HG03095 (cell line): ENCODE measurements around the gene ACSS1.

Source experiments
- ATAC-seq: cut with Tn5 transposase; IDR thresholded peaks from one replicate; pipeline ENCODE4 v1.9.1; 2021; ENCODE audit warnings: moderate library complexity; ENCODE audit not compliant: unreplicated experiment

The ACSS1 gene

GRCh38 chr20:24979036-24979960 is 78.6 kb downstream of the ACSS1 start:
- ATAC-seq: no peak

GRCh38 chr20:24978513-24978912 is 79.4 kb downstream of the ACSS1 start:
- no peak for ATAC-seq

DNA sequence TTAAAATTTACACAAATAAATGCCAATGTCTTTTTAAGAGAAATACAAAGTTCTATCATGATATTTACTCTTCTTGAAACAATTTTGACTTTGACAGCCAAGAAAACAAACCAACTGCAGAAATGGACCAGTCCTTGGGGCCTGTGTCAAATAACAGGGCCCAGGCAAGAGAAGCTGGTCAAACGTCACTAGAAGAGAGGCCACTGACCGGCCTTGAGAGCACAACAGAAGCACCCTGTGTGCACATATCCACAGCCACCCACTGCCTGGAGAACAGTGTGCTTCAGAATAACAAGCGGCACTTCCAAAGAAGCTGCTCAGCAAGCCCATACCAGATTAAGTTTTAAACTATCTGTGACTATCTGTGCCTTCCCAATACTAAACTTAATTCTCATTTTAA is 80.1 kb downstream of the ACSS1 start:
- ATAC-seq: no peak

- no peak for ATAC-seq
Observed at GRCh38 chr20:24977336-24977735, 80.6 kb downstream of the ACSS1 start.

GRCh38 chr20:24972341-24972740 is 85.6 kb downstream of the ACSS1 start:
- no peak for ATAC-seq

DNA sequence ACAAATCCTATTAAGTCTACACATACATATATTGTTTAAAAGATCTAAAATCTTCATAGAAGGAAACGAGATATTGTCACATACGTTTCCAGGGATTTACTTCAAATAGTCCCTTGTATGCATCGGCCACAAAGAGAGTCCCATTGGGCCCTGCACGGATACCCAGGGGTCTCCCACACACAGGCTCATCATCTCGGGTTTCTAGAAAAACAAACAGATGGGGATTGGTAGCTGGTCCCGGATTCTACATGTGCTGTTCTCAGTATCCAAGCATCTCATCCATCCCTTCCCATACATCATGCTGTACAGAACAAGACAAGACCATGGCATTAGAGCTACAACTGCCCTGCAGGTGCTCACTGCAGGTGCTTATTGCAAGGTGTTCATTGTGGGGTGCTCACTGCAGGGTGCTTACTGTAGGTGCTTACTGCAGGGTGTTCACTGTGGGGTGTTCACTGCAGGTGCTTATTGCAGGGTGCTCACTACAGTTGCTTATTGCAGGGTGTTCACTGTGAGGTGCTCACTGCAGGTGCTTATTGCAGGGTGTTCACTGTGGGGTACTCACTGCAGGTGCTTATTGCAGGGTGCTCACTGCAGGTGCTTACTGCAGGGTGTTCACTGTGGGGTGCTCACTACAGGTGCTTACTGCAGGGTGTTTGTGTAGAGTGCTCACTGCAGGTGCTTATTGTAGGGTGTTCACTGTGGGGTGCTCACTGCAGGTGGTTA is 86.4 kb downstream of the ACSS1 start:
- ATAC-seq: no peak

DNA sequence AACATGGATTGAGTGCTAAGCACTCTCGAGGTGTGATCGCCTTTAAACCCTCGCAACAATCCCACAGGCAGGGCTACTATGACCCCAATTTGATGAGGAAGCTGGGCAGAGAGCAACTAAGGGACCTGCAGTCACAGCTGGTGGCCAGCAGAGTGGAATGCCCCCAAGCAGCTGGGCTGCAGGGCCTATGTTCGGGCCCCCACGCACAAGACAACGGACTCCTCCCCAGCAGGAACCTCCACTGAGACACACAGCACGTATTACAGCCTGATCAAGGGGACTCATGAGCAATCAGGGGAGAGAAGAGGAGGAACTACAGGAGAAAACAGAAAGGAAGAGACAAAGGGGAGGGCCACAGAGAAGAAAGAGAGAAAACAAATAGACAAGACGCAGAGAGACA is 87.2 kb downstream of the ACSS1 start:
- ATAC-seq: no peak

DNA sequence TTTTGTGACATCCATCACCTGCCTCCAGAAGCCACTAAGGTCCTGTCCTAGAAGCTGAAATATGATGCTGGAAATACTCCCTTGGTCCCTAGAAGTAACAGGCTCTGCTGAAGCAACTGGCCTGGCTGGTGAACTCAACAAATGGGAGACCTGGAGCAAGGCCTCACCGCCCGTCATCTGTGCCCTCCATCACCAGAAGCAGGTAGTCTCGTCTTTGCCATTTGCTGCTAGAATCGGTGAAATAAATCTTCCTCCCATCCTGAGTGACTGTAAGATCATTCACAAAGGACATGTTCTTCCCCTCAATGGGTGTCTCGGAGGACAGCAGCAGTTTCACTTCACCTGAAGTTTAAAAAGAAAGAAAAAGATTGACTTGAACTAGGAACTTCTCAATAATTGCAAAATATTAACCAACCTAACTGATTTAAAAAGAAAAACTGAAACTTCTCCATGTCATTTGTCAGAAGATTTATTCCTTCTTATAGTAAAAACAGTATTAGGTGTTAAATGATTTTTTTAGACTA is 87.8 kb downstream of the ACSS1 start:
- ATAC-seq: no peak

DNA sequence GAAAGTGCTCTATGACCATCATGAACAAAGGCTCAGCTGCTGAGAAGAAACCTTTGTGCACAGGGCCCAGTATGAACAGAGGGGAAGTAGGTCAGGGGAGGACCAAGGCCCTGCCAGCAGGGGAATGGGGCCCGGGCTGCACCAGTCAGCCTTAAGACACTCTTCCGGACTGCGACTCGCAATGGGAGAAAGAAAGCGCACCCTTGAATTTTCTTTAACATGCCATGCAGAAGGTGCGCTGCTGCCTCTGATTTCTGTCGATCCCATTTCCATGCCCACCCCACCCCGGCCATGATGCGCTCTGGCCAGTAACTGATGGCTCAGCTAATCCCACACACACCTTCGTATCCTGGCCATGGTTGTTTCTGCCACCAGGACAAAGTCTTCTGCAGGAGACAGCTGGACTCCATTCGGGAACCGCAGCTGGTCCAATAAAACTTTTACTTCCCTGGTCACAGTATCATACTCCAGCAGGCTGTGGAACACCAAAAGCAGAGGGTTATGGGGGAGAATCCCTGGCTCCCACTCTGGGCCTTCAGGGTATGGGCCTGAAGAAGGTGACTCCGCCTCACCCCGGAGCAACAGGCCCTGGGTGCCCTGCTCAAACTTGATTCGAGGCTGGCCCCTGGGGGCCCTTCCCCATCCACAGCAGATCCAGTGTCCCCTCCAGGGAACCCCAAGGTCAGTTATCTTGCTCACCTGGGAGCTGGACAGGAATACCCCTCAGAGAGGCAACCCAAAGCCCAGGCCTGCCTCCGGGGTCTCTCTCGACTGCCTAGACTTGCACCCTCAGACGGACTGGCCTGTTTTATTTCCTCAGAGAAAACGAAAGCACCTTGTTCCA is 88.5 kb downstream of the ACSS1 start:
- no peak for ATAC-seq

DNA sequence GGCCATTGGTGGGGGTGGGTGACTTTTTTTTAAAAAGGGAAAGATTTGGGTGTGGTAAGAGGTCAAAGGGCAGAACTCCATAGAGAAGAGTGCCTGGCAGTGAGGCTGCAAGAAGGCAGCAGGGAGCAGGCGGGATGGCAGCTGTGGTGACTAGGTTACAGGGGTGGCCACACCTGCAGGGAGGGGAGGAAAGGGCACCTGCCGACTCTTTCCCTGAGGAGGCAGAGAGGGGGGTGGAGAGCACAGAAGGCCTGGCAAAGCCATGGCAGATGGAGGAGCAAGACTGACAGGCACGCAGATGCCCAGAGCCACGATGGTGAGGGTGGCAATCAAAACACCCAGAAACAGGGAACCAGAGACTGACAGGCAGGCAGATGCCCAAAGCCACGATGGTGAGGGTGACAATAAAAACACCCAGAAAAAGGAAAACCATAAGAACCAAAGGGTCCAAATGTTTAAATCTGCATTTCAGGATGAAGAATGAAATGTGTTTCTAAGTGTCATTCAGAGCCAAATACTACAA is 89.6 kb downstream of the ACSS1 start:
- ATAC-seq: no peak

DNA sequence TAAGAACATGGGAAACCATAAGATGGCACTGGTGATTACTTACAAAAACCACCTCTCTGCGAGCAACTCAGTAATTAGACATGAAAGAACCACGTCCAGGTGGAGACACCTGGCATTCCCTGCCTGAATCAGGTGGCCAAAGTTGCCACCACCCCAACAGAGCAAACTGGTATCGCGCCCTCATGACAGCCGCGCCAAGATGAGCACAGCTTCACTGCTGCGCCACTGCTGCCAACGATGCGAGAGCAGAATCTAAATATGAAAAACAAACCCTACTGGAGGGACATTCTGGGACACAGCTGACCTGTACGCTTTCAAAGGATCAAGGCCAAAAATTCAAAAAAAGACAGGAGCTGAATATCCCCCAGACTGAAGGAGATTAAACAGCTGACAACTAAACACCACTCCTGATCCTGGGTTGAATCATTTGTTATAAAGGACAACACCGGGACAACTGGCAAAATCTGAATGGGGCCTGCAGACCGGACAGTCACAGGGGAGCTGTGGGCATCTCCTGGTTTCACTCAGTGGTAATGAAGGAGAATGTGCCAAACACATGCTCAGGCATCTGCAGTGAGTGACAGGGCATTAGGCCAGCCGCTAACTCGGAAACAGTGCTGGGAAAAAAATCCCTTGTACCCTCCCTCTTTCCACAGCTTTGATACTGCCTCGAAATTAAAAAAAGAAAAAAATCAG is 91.5 kb downstream of the ACSS1 start:
- no peak for ATAC-seq

GRCh38 chr20:24965065-24965919 is 92.6 kb downstream of the ACSS1 start:
- no peak for ATAC-seq

- ATAC-seq: no peak
Observed at GRCh38 chr20:24964506-24964840, 93.5 kb downstream of the ACSS1 start.

DNA sequence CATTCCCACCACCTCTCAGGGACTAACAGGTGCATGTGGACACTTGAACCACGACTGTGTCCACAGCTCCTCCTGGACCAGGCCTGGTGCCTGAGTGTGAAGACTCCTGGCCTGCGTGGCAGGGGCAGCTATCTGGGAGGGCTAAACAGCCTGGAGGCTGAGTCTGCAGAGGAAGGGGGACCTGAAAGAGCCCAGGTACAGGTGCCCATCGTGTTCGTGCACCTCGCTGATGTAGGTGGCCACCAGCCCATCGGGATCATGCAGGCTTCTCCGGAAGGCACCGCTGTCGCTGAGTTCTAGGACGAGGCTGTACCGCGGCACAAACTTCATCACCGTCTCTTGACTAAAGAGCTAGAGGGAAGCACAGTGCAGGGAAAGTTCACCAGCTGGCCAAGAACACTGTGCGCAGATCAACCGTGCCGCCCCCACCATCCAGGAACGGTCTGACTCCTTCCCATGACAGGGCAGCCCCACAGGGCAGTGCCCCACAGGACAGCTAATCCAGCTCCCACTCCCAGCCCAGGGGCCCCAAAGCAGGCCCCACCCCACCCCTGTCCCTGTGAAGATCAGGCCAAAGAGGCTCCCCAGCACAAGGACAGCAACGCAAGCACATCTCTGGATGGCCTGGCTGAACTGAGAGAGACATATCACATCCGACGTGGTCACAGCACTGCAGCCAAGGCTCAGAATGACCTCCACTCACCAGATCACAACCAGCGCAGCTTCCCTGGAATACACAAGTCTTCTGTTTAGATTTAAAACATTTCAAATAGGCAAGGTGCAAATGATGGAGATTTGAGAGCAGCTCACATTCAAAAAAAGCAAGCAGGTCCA is 94.0 kb downstream of the ACSS1 start:
- ATAC-seq: no peak

GRCh38 chr20:24962510-24962909 is 95.4 kb downstream of the ACSS1 start:
- no peak for ATAC-seq

GRCh38 chr20:24962182-24962492 is 95.8 kb downstream of the ACSS1 start:
- ATAC-seq: no peak

DNA sequence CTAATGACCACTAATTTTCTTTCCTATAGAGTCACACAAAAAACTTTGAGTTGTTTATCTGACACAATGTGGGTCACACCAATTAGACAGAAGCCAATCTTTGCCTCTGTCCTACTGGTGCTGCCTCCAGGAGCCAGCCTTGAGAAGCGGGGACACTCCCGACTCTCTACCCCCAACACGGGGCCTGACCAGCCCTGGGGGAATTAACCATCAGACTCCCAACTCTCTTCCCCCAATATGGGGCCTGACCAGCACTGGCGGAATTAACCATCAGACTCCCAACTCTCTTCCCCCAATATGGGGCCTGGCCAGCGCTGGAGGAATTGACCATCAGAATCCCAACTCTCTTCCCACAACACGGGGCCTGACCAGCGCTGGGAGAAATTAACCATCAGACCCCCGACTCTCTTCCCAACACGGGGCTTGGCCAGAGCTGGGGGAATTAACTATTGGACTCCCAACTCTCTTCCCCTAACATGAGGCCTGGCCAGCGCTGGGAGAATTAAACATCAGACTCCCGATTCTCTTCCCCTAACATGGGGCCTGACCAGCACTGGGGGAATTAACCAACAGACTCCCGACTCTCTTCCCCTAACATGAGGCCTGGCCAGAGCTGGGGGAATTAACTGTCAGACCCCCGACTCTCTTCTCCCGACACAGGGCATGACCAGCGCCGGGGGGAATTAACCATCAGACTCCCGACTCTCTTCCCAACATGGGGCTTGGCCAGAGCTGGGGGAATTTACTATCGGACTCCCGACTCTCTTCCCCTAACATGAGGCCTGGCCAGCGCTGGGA is 96.4 kb downstream of the ACSS1 start:
- no peak for ATAC-seq

GRCh38 chr20:24960861-24961260 is 97.1 kb downstream of the ACSS1 start:
- no peak for ATAC-seq
